HG03039 (cell line): ENCODE measurements around the gene CSF2RB.
A peak's percentile ranks its signal among the peaks of the same experiment; 100 is the strongest.

Source experiments
- ATAC-seq: cut with Tn5 transposase; IDR thresholded peaks from one replicate; pipeline ENCODE4 v1.9.1; 2021; ENCODE audit warnings: mild to moderate bottlenecking, moderate library complexity; ENCODE audit not compliant: unreplicated experiment

The CSF2RB gene

GRCh38 chr22:36913427-36914389, at the start of gene CSF2RB:
Gene CSF2RB (plus strand): TSS chr22:36913628. CDS start chr22:36922208, 8,580 bp downstream.
- no peak for ATAC-seq

- ATAC-seq: no peak
Measured at GRCh38 chr22:36863979-36864378, 49.4 kb upstream of the CSF2RB start.

GRCh38 chr22:36864454-36865215, 48.8 kb upstream of the CSF2RB start:
- no peak for ATAC-seq

- no peak for ATAC-seq
Measured at GRCh38 chr22:36865346-36865745, 48.1 kb upstream of the CSF2RB start.

- no peak for ATAC-seq
Measured at GRCh38 chr22:36867695-36868094, 45.7 kb upstream of the CSF2RB start.

- no peak for ATAC-seq
Measured at GRCh38 chr22:36868546-36869181, 44.8 kb upstream of the CSF2RB start.

- ATAC-seq: no peak
Measured at GRCh38 chr22:36870250-36870649, 43.2 kb upstream of the CSF2RB start.

- ATAC-seq: no peak
Measured at GRCh38 chr22:36871669-36872081, 41.8 kb upstream of the CSF2RB start.

- ATAC-seq: no peak
Measured at GRCh38 chr22:36872084-36872483, 41.3 kb upstream of the CSF2RB start.

GRCh38 chr22:36872866-36873498, 40.4 kb upstream of the CSF2RB start:
- no peak for ATAC-seq

GRCh38 chr22:36873614-36874308, 39.7 kb upstream of the CSF2RB start:
- peak; percentile 73 for ATAC-seq

GRCh38 chr22:36874309-36874696, 39.1 kb upstream of the CSF2RB start:
- ATAC-seq: no peak

GRCh38 chr22:36874736-36875135, 38.7 kb upstream of the CSF2RB start:
- ATAC-seq: no peak

- no peak for ATAC-seq
Measured at GRCh38 chr22:36875741-36876140, 37.7 kb upstream of the CSF2RB start.

GRCh38 chr22:36879775-36880174, 33.7 kb upstream of the CSF2RB start:
- ATAC-seq: no peak

GRCh38 chr22:36881504-36882245, 31.8 kb upstream of the CSF2RB start:
- no peak for ATAC-seq

GRCh38 chr22:36884349-36885158, 28.9 kb upstream of the CSF2RB start:
- no peak for ATAC-seq

GRCh38 chr22:36885474-36885873, 28.0 kb upstream of the CSF2RB start:
- ATAC-seq: no peak

GRCh38 chr22:36886016-36886415, 27.4 kb upstream of the CSF2RB start:
- ATAC-seq: no peak
